ENCODE results near the gene NEK4.

- TF ChIP-seq YY1 (IDR thresholded peaks at IDR 0.05; ENCODE audit: low read depth) = no peak
- TF ChIP-seq CREB1 (IDR thresholded peaks at IDR 0.05; ENCODE audit: low read depth) = no peak
Measured at GRCh38 chr3:52731590-52731989, 39.1 kb downstream of the NEK4 start.

Data from Ishikawa (cell line).